MM.1S (cell line): ENCODE results near the gene PLA2G7.

Experiments
- DNase-seq: peaks from one replicate; pipeline ENCODE4 v3.0.0-alpha.2; 2015
- H2AFZ ChIP-seq: fragments of 300-600 bp; sonication (generic); 2 replicates; pipeline ENCODE4 v1.6.0; 2016; ENCODE audit warnings: antibody characterized with exemption, low read length
- H3F3A ChIP-seq: fragments of 300-600 bp; sonication (generic); 2 replicates; pipeline ENCODE4 v1.6.1; 2016; ENCODE audit warnings: mild to moderate bottlenecking, antibody characterized with exemption, low read length, moderate library complexity, mixed read lengths; ENCODE audit not compliant: insufficient read depth
- H3K27ac ChIP-seq: fragments of 300-600 bp; sonication (generic); 2 replicates; pipeline ENCODE4 v1.5.1; 2016; ENCODE audit warnings: mild to moderate bottlenecking, low read length
- H3K27me3 ChIP-seq: fragments of 300-600 bp; sonication (generic); replicated peaks from 2 replicates; pipeline ENCODE4 v1.6.0; 2016; ENCODE audit warnings: low read length; ENCODE audit not compliant: insufficient read depth
- H3K36me3 ChIP-seq: fragments of 300-600 bp; sonication (generic); replicated peaks from 2 replicates; pipeline ENCODE4 v1.6.1; 2016; ENCODE audit warnings: mild to moderate bottlenecking, low read length, mixed read lengths; ENCODE audit not compliant: insufficient read depth
- H3K4me1 ChIP-seq: fragments of 300-600 bp; sonication (generic); 2 replicates; pipeline ENCODE4 v1.6.1; 2016; ENCODE audit warnings: low read length, mixed read lengths
- H3K4me2 ChIP-seq: fragments of 300-600 bp; sonication (generic); 2 replicates; pipeline ENCODE4 v1.6.0; 2016; ENCODE audit warnings: low read depth, low read length
- H3K4me3 ChIP-seq: fragments of 300-600 bp; sonication (generic); 2 replicates; pipeline ENCODE4 v1.5.1; 2016; ENCODE audit warnings: low read length, mixed read lengths
- H3K79me2 ChIP-seq: fragments of 300-600 bp; sonication (generic); 2 replicates; pipeline ENCODE4 v1.6.1; 2016; ENCODE audit warnings: mixed run types, low read length, mixed read lengths
- H3K9ac ChIP-seq: fragments of 300-600 bp; sonication (generic); 2 replicates; pipeline ENCODE4 v1.6.1; 2016; ENCODE audit warnings: low read length, mixed read lengths
- H3K9me2 ChIP-seq: fragments of 300-600 bp; sonication (generic); replicated peaks from 2 replicates; pipeline ENCODE4 v1.6.1; 2016; ENCODE audit warnings: mild to moderate bottlenecking, low read length, mixed read lengths; ENCODE audit not compliant: insufficient read depth
- H3K9me3 ChIP-seq: fragments of 300-600 bp; sonication (generic); replicated peaks from 2 replicates; pipeline ENCODE4 v1.6.1; 2016; ENCODE audit warnings: mild to moderate bottlenecking, low read length, mixed read lengths; ENCODE audit not compliant: insufficient read depth
- H4K20me1 ChIP-seq: fragments of 300-600 bp; sonication (generic); 2 replicates; pipeline ENCODE4 v1.6.1; 2016; ENCODE audit warnings: mild to moderate bottlenecking, low read length, moderate library complexity, mixed read lengths; ENCODE audit not compliant: insufficient read depth
- CTCF ChIP-seq: fragments of 300-600 bp; sonication (generic); IDR thresholded peaks from 2 replicates; pipeline ENCODE4 v1.5.1; 2016; ENCODE audit warnings: antibody characterized with exemption, low read length, mixed read lengths
- EZH2 ChIP-seq: fragments of 300-600 bp; sonication (generic); optimal IDR thresholded peaks from 2 replicates; pipeline ENCODE3; 2017; ENCODE audit warnings: low read depth, mild to moderate bottlenecking, antibody characterized with exemption, low read length, mixed read lengths
- EZH2phosphoT487 ChIP-seq: fragments of 300-600 bp; sonication (generic); IDR thresholded peaks from 2 replicates; pipeline ENCODE4 v1.6.1; 2018; ENCODE audit warnings: antibody characterized with exemption, low read length

Gene PLA2G7

GRCh38 chr6:46667377-46667776 is 67.8 kb downstream of the PLA2G7 start:
- Histone ChIP-seq H3K4me3 (no peak overlapping the region), H3K9ac (no peak overlapping the region), H4K20me1 (no peaks in the 10 kb centered on the region), H3K79me2 (no peaks in the 10 kb centered on the region), H3K9me3 (no peaks in the 10 kb centered on the region), H2AFZ (no peak overlapping the region), H3K27me3 (no peaks in the 10 kb centered on the region), H3K4me2 (no peak overlapping the region), H3K9me2 (no peaks in the 10 kb centered on the region), H3K4me1 (no peaks in the 10 kb centered on the region), H3K27ac (no peak overlapping the region), H3K36me3 (no peaks in the 10 kb centered on the region), H3F3A (no peaks in the 10 kb centered on the region)
- TF ChIP-seq EZH2phosphoT487 (no peak), CTCF (no peak), EZH2 (no peak)
- no peak for DNase-seq

- H3K27ac ChIP-seq = no peak overlapping the region
- TF ChIP-seq EZH2 = no peak
- TF ChIP-seq CTCF = no peak
- H3K79me2 ChIP-seq = no peaks in the 10 kb centered on the region
- no peaks in the 10 kb centered on the region for H4K20me1 ChIP-seq
- no peaks in the 10 kb centered on the region for H3K9me2 ChIP-seq
- no peak overlapping the region for H3K9ac ChIP-seq
- H3K4me1 ChIP-seq = no peaks in the 10 kb centered on the region
- H3K27me3 ChIP-seq = no peaks in the 10 kb centered on the region
- H3K36me3 ChIP-seq = no peaks in the 10 kb centered on the region
- DNase-seq = no peak
- H3F3A ChIP-seq = no peaks in the 10 kb centered on the region
- no peak overlapping the region for H3K4me3 ChIP-seq
- H3K9me3 ChIP-seq = no peaks in the 10 kb centered on the region
- no peak overlapping the region for H2AFZ ChIP-seq
- H3K4me2 ChIP-seq = no peak overlapping the region
These were observed 73.7 kb downstream of the PLA2G7 start for GRCh38 chr6:46661483-46661882.

GRCh38 chr6:46657642-46658041 is 77.5 kb downstream of the PLA2G7 start:
- no peaks in the 10 kb centered on the region for H4K20me1 ChIP-seq
- no peak overlapping the region for H2AFZ ChIP-seq
- no peak overlapping the region for H3K4me2 ChIP-seq
- TF ChIP-seq CTCF (no peak), EZH2 (no peak), EZH2phosphoT487 (no peak)
- H3K27me3 ChIP-seq = no peaks in the 10 kb centered on the region
- H3K4me1 ChIP-seq = no peaks in the 10 kb centered on the region
- no peak overlapping the region for H3K4me3 ChIP-seq
- no peak overlapping the region for H3K9ac ChIP-seq
- H3K36me3 ChIP-seq = no peaks in the 10 kb centered on the region
- no peaks in the 10 kb centered on the region for H3F3A ChIP-seq
- no peaks in the 10 kb centered on the region for H3K79me2 ChIP-seq
- no peaks in the 10 kb centered on the region for H3K9me2 ChIP-seq
- no peak for DNase-seq
- H3K27ac ChIP-seq = no peak overlapping the region
- no peaks in the 10 kb centered on the region for H3K9me3 ChIP-seq

- Histone ChIP-seq H2AFZ (no peak overlapping the region), H3K27me3 (no peaks in the 10 kb centered on the region), H3K9ac (no peak overlapping the region), H3K4me2 (no peak overlapping the region), H3K27ac (no peak overlapping the region), H3K4me1 (no peaks in the 10 kb centered on the region), H3K4me3 (no peak overlapping the region), H4K20me1 (no peaks in the 10 kb centered on the region), H3K79me2 (no peaks in the 10 kb centered on the region), H3K36me3 (no peaks in the 10 kb centered on the region), H3K9me2 (no peaks in the 10 kb centered on the region), H3F3A (no peaks in the 10 kb centered on the region), H3K9me3 (no peaks in the 10 kb centered on the region)
- TF ChIP-seq EZH2phosphoT487 (no peak), CTCF (no peak), EZH2 (no peak)
- no peak for DNase-seq
These were observed 79.4 kb downstream of the PLA2G7 start for GRCh38 chr6:46655803-46656202.
